ENCODE measurements around the gene DIP2B. TPM values are rescaled to one million over a fixed set of nuclear protein-coding genes. Genes with fewer than 3 reads are reported as not detected.

The DIP2B gene
- total RNA-seq, 1 experiment from 2014 or later = 20.0 TPM

- H3K4me2 ChIP-seq (ENCODE audit: insufficient read depth, insufficient read length, low read length) = no peak overlapping the region
- H4K91ac ChIP-seq (ENCODE audit: insufficient read length, low read depth, low read length) = no peak overlapping the region
- H2AFZ ChIP-seq (ENCODE audit: low read length) = no peak overlapping the region
- no peak overlapping the region for H2BK20ac ChIP-seq (ENCODE audit: low read depth, low read length, poor library complexity, severe bottlenecking)
- no peaks in the 10 kb centered on the region for H3K9me3 ChIP-seq (ENCODE audit: control insufficient read depth, low read depth, low read length)
- no peak overlapping the region for H2BK5ac ChIP-seq (ENCODE audit: insufficient read length, low read length)
- H2BK120ac ChIP-seq (ENCODE audit: low read depth, low read length, poor library complexity, severe bottlenecking) = no peak overlapping the region
- no peak overlapping the region for H3K27ac Mint-ChIP-seq
- H3K56ac ChIP-seq (ENCODE audit: insufficient read length, low read depth, low read length) = no peak overlapping the region
- no peak overlapping the region for H3T11ph ChIP-seq (ENCODE audit: low read length)
- H3K79me2 ChIP-seq (ENCODE audit: insufficient read depth, low read length) = peaks cover 2% of the 10 kb centered on the region; the same call in 1 of the 2 replicates
- no peak for DNase-seq
- no peaks in the 10 kb centered on the region for H3K27me3 ChIP-seq (ENCODE audit: insufficient read depth, low read length)
- no peak overlapping the region for H2AK5ac ChIP-seq (ENCODE audit: insufficient read length, low read length)
- no peak overlapping the region for H3K14ac ChIP-seq (ENCODE audit: insufficient read depth, low read length)
- no peak overlapping the region for H2BK12ac ChIP-seq (ENCODE audit: insufficient read length, low read depth, low read length)
- H3K4ac ChIP-seq (ENCODE audit: low read depth, low read length) = no peak overlapping the region
- H3K4me1 ChIP-seq (ENCODE audit: insufficient read depth, low read length) = peaks cover 3% of the 10 kb centered on the region
- no peak overlapping the region for H3K4me3 Mint-ChIP-seq
- no peaks in the 10 kb centered on the region for H3K23me2 ChIP-seq (ENCODE audit: insufficient read length, low read depth, low read length, poor library complexity, severe bottlenecking)
- no peaks in the 10 kb centered on the region for H4K20me1 ChIP-seq (ENCODE audit: control insufficient read depth, insufficient read depth, insufficient read length)
- no peaks in the 10 kb centered on the region for H3K27me3 Mint-ChIP-seq (ENCODE audit: low read depth)
- no peak overlapping the region for H3K9ac ChIP-seq (ENCODE audit: extremely low read depth, insufficient read length, low read length)
- H3K36me3 Mint-ChIP-seq (ENCODE audit: insufficient read depth in 1 of 3, low read depth in 3 of 3) = no peaks in the 10 kb centered on the region
- peaks cover 2% of the 10 kb centered on the region for H3K79me1 ChIP-seq (ENCODE audit: insufficient read depth, low read depth, low read length, poor library complexity, severe bottlenecking)
- no peaks in the 10 kb centered on the region for H3K9me3 Mint-ChIP-seq
- no peak overlapping the region for H3K23ac ChIP-seq (ENCODE audit: insufficient read length, low read depth, low read length)
- no peak overlapping the region for H3K27ac ChIP-seq (ENCODE audit: insufficient read length, low read depth, low read length)
- no peak for TF ChIP-seq CTCF (conservative IDR thresholded peaks at IDR 0.05)
- H3K4me1 Mint-ChIP-seq = peaks cover 19 to 25% of the 10 kb centered on the region in 2 experiments
- H2BK15ac ChIP-seq (ENCODE audit: low read depth, low read length) = no peak overlapping the region
- H4K8ac ChIP-seq (replicated peaks; ENCODE audit: insufficient read length, low read depth, low read length) = no peak overlapping the region
- H3K18ac ChIP-seq (ENCODE audit: insufficient read length, low read depth, low read length) = no peak overlapping the region
- no peak overlapping the region for H4K5ac ChIP-seq (ENCODE audit: insufficient read length, low read depth, low read length)
These were observed 29.2 kb downstream of the DIP2B start for GRCh38 chr12:50533971-50534370.

Data from H9 (cell line).